K562 (cell line): ENCODE results near the gene SUFU. TPM values are rescaled to one million over a fixed set of nuclear protein-coding genes. Genes with fewer than 3 reads are reported as not detected.

Source experiments
- ARID3A ChIP-seq: IDR thresholded peaks from 2 replicates; pipeline ENCODE4 v1.6.1; 2012; ENCODE audit warnings: low read depth, low read length, improper control_type of control experiment, borderline replicate concordance
- ATF7 ChIP-seq: fragments of 450-650 bp; IDR thresholded peaks from 2 replicates; pipeline ENCODE4 v1.7.1; 2014; ENCODE audit warnings: mild to moderate bottlenecking, moderate library complexity
- CBX2 ChIP-seq: fragments of 200-600 bp; sonication (generic); IDR thresholded peaks from one replicate; pipeline ENCODE4 v1.6.1; 2012; ENCODE audit warnings: mild to moderate bottlenecking, low read length, inconsistent platforms; ENCODE audit not compliant: insufficient read depth, poor library complexity, severe bottlenecking
- FOSL1 ChIP-seq: fragments of 200-800 bp; sonication (Bioruptor generic); conservative IDR thresholded peaks from 2 replicates; pipeline ENCODE4 v1.6.1; 2016; ENCODE audit warnings: missing genetic modification characterization, missing compliant biosample characterization
- FOXM1 ChIP-seq, 2 experiments: fragments of 450-650 bp in 1 of 2; sonication (generic) in 1 of 2; formaldehyde crosslinking in 1 of 2; IDR thresholded peaks; 2 replicates each; pipeline versions ENCODE4 v1.6.1 to v1.9.0; 2017 to 2022; ENCODE audit warnings: low read depth in 2 of 2, mild to moderate bottlenecking in 2 of 2, missing genetic modification reagents in 1 of 2, moderate library complexity in 1 of 2
- MCM3 ChIP-seq: fragments of 450-650 bp; IDR thresholded peaks from 2 replicates; pipeline ENCODE4 v1.6.1; 2016
- NELFE ChIP-seq: IDR thresholded peaks from 2 replicates; pipeline ENCODE4 v1.6.1; 2011; ENCODE audit warnings: mild to moderate bottlenecking; ENCODE audit not compliant: insufficient read depth, insufficient read length
- PRDM10 ChIP-seq: fragments of 450-650 bp; IDR thresholded peaks from 2 replicates; pipeline ENCODE4 v1.6.1; 2018; ENCODE audit not compliant: partially characterized antibody
- TSHZ1 ChIP-seq: fragments of 250-450 bp; sonication (Bioruptor Pico); IDR thresholded peaks from 2 replicates; pipeline ENCODE4 v1.4.0; 2020; ENCODE audit warnings: mild to moderate bottlenecking, moderate library complexity
- ZNF133 ChIP-seq: fragments of 250-450 bp; sonication (Bioruptor Pico); IDR thresholded peaks from 2 replicates; pipeline ENCODE4 v1.4.0; 2020; ENCODE audit warnings: mild to moderate bottlenecking
- ZNF140 ChIP-seq: fragments of 250-450 bp; sonication (Bioruptor Pico); IDR thresholded peaks from 2 replicates; pipeline ENCODE4 v1.8.0; 2021; ENCODE audit warnings: moderate library complexity, mild to moderate bottlenecking, inconsistent platforms
- ZNF24 ChIP-seq: fragments of 450-650 bp; IDR thresholded peaks from 2 replicates; pipeline ENCODE4 v1.6.1; 2016
- ZNF518B ChIP-seq: fragments of 250-450 bp; sonication (Bioruptor Pico); IDR thresholded peaks from 2 replicates; pipeline ENCODE4 v1.5.0; 2021; ENCODE audit warnings: mild to moderate bottlenecking, moderate library complexity
- ZNF551 ChIP-seq: fragments of 250-450 bp; sonication (Bioruptor Pico); IDR thresholded peaks from 2 replicates; pipeline ENCODE4 v1.5.0; 2021; ENCODE audit warnings: mild to moderate bottlenecking, moderate library complexity
- ZNF717 ChIP-seq: fragments of 250-450 bp; sonication (Bioruptor Pico); IDR thresholded peaks from 2 replicates; pipeline ENCODE4 v1.5.0; 2021
- polyA plus RNA-seq, 8 experiments: library from polyadenylated mRNA; depleted of rRNA in 4 of 8; stranded (reverse) in 5 of 8; unstranded in 3 of 8; fragments of >200 nt; fragmentation: Nextera tagmentation in 2 of 8; fragmentation: Illumina TruSeq in 1 of 8; extraction: Ambion mirVana in 2 of 8; extraction: Trizol in 1 of 8; gene quantifications; 2 replicates each; pipeline versions ENCODE4 v1.2.1 to v1.2.3, GENCODE V29; 2011 to 2014; ENCODE audit warnings: inconsistent platforms in 1 of 8, missing spikeins in 1 of 8
- total RNA-seq, 7 experiments: library from RNA; depleted of rRNA in 6 of 7; stranded (reverse); fragments of >200 nt in 6 of 7; fragmentation: Illumina TruSeq in 2 of 7; extraction: Trizol in 2 of 7; gene quantifications; 2 replicates each; pipeline versions ENCODE4 v1.2.1 to v1.2.3, GENCODE V29; 2011 to 2021; ENCODE audit warnings: low replicate concordance in 1 of 7

The SUFU gene
- total and polyA plus RNA-seq, 9 of the 15 experiments (the other 6 are each of a cell fraction or from before 2014, with no cell fraction given) = 0.59 to 6.3 (median 0.82) TPM

- TF ChIP-seq FOXM1 (IDR thresholded peaks at IDR 0.05; ENCODE audit: low read depth) (no peak), FOXM1 (CRISPR knock-in tag; IDR thresholded peaks at IDR 0.05; ENCODE audit: low read depth) (no peak), TSHZ1 (CRISPR knock-in tag) (no peak), CBX2 (no peak), FOSL1 (tag) (peak; percentile 86), ZNF133 (no peak), PRDM10 (peak; percentile 50), ZNF518B (CRISPR knock-in tag) (no peak), ATF7 (no peak), ZNF717 (CRISPR knock-in tag) (no peak), ZNF551 (CRISPR knock-in tag) (no peak), MCM3 (no peak), NELFE (no peak), ZNF24 (no peak), ZNF140 (CRISPR knock-in tag) (no peak), ARID3A (no peak)
Observed at GRCh38 chr10:102604439-102604841, 100.7 kb downstream of the SUFU start (continued).
